ENCODE data around the gene DSC3. TPM values are rescaled to one million over a fixed set of nuclear protein-coding genes. Genes with fewer than 3 reads are reported as not detected.
"Not testable (repeated sequence)": the region's sequence is repeated elsewhere in the genome, so short reads cannot be mapped to it uniquely, and the experiment has no call there.

DSC3 gene
- total RNA-seq, 2 experiments from 2014 or later: not detected

- intact Hi-C loops (cut with micrococcal nuclease): not testable (repeated sequence)
Observed at GRCh38 chr18:31037686-31038085, 4.9 kb downstream of the DSC3 start.

GRCh38 chr18:31034541-31034940 lies 8.0 kb downstream of the DSC3 start:
- no peak for DNase-seq
- POLR2A ChIA-PET: no interaction called here
- CTCF ChIA-PET: interaction anchor here (0.6 kb wide), 1 partner anchor 76 kb away, joined by 4 read pairs; no protein-coding TSS in a partner anchor
- intact Hi-C loops (cut with micrococcal nuclease): no loop called here
- Mint-ChIP-seq H3K27ac (no peak overlapping the region), H3K36me3 (no peaks in the 10 kb centered on the region), H3K4me1 (ENCODE audit: low read depth) (no peaks in the 10 kb centered on the region), H3K9me3 (no peaks in the 10 kb centered on the region), H3K4me3 (no peak overlapping the region), H3K27me3 (peaks cover 3% of the 10 kb centered on the region)

More at GRCh38 chr18:31037686-31038085, 4.9 kb downstream of the DSC3 start:
- CTCF ChIA-PET; POLR2A ChIA-PET; H3K36me3 Mint-ChIP-seq; H3K9me3 Mint-ChIP-seq; H3K27ac Mint-ChIP-seq; DNase-seq; H3K4me3 Mint-ChIP-seq; H3K4me1 Mint-ChIP-seq (ENCODE audit: low read depth): not testable (repeated sequence)
- peaks cover 21% of the 10 kb centered on the region for H3K27me3 Mint-ChIP-seq

- H3K36me3 Mint-ChIP-seq: no peaks in the 10 kb centered on the region
- no peak for DNase-seq
- H3K9me3 Mint-ChIP-seq: no peaks in the 10 kb centered on the region
- no peaks in the 10 kb centered on the region for H3K27me3 Mint-ChIP-seq
- intact Hi-C loops (cut with micrococcal nuclease): no loop called here
- H3K27ac Mint-ChIP-seq: no peak overlapping the region
- ChIA-PET CTCF (no interaction called here), POLR2A (no interaction called here)
- H3K4me1 Mint-ChIP-seq (ENCODE audit: low read depth): no peaks in the 10 kb centered on the region
- no peak overlapping the region for H3K4me3 Mint-ChIP-seq
Observed at GRCh38 chr18:31030574-31031278, 11.8 kb downstream of the DSC3 start.

GRCh38 chr18:31015715-31016434 lies 26.7 kb downstream of the DSC3 start:
- Mint-ChIP-seq H3K27ac (no peak overlapping the region), H3K36me3 (no peaks in the 10 kb centered on the region), H3K27me3 (no peaks in the 10 kb centered on the region), H3K4me3 (no peak overlapping the region), H3K4me1 (ENCODE audit: low read depth) (no peaks in the 10 kb centered on the region), H3K9me3 (peaks cover 10% of the 10 kb centered on the region)
- intact Hi-C loops (cut with micrococcal nuclease): no loop called here
- CTCF ChIA-PET: no interaction called here
- DNase-seq: no peak
- POLR2A ChIA-PET: no interaction called here

GRCh38 chr18:31011455-31011854 lies 31.1 kb downstream of the DSC3 start:
- H3K4me1 Mint-ChIP-seq (ENCODE audit: low read depth); H3K27me3 Mint-ChIP-seq; H3K4me3 Mint-ChIP-seq; H3K36me3 Mint-ChIP-seq; H3K27ac Mint-ChIP-seq; POLR2A ChIA-PET; DNase-seq; CTCF ChIA-PET; intact Hi-C loops (cut with micrococcal nuclease); H3K9me3 Mint-ChIP-seq: not testable (repeated sequence)

- ChIA-PET POLR2A (no interaction called here), CTCF (no interaction called here)
- Mint-ChIP-seq H3K27me3 (no peaks in the 10 kb centered on the region), H3K36me3 (no peaks in the 10 kb centered on the region), H3K4me1 (ENCODE audit: low read depth) (no peaks in the 10 kb centered on the region), H3K9me3 (peaks cover 3% of the 10 kb centered on the region), H3K4me3 (no peak overlapping the region), H3K27ac (no peak overlapping the region)
- DNase-seq: no peak
- intact Hi-C loops (cut with micrococcal nuclease): no loop called here
Observed at GRCh38 chr18:31010601-31011000, 31.9 kb downstream of the DSC3 start.

GRCh38 chr18:30999887-31000628 lies 42.5 kb downstream of the DSC3 start:
- ChIA-PET CTCF (interaction anchor here (1.0 to 1.1 kb wide), 2 partner anchors 15 to 121 kb away, joined by 3 read pairs; no protein-coding TSS in a partner anchor), POLR2A (no interaction called here)
- no peaks in the 10 kb centered on the region for H3K4me1 Mint-ChIP-seq (ENCODE audit: low read depth)
- no peaks in the 10 kb centered on the region for H3K9me3 Mint-ChIP-seq
- H3K36me3 Mint-ChIP-seq: no peaks in the 10 kb centered on the region
- intact Hi-C loops (cut with micrococcal nuclease): no loop called here
- no peak overlapping the region for H3K4me3 Mint-ChIP-seq
- H3K27me3 Mint-ChIP-seq: no peaks in the 10 kb centered on the region
- no peak for DNase-seq
- no peak overlapping the region for H3K27ac Mint-ChIP-seq

- no peak for DNase-seq
- ChIA-PET CTCF (no interaction called here), POLR2A (no interaction called here)
- H3K36me3 Mint-ChIP-seq: no peaks in the 10 kb centered on the region
- no peak overlapping the region for H3K27ac Mint-ChIP-seq
- intact Hi-C loops (cut with micrococcal nuclease): no loop called here
- no peaks in the 10 kb centered on the region for H3K27me3 Mint-ChIP-seq
- no peaks in the 10 kb centered on the region for H3K9me3 Mint-ChIP-seq
- H3K4me3 Mint-ChIP-seq: no peak overlapping the region
- H3K4me1 Mint-ChIP-seq (ENCODE audit: low read depth): no peaks in the 10 kb centered on the region
Observed at GRCh38 chr18:30999186-30999585, 43.4 kb downstream of the DSC3 start.

GRCh38 chr18:30997223-30997622 lies 45.3 kb downstream of the DSC3 start:
- no peak overlapping the region for H3K4me3 Mint-ChIP-seq
- intact Hi-C loops (cut with micrococcal nuclease): no loop called here
- no peaks in the 10 kb centered on the region for H3K4me1 Mint-ChIP-seq (ENCODE audit: low read depth)
- no peaks in the 10 kb centered on the region for H3K9me3 Mint-ChIP-seq
- H3K27ac Mint-ChIP-seq: no peak overlapping the region
- H3K27me3 Mint-ChIP-seq: no peaks in the 10 kb centered on the region
- ChIA-PET POLR2A (no interaction called here), CTCF (no interaction called here)
- H3K36me3 Mint-ChIP-seq: no peaks in the 10 kb centered on the region
- DNase-seq: no peak

- intact Hi-C loops (cut with micrococcal nuclease): no loop called here
- H3K36me3 Mint-ChIP-seq: no peaks in the 10 kb centered on the region
- no peak overlapping the region for H3K4me3 Mint-ChIP-seq
- no peak overlapping the region for H3K27ac Mint-ChIP-seq
- no peaks in the 10 kb centered on the region for H3K9me3 Mint-ChIP-seq
- H3K27me3 Mint-ChIP-seq: no peaks in the 10 kb centered on the region
- H3K4me1 Mint-ChIP-seq (ENCODE audit: low read depth): no peaks in the 10 kb centered on the region
- ChIA-PET CTCF (interaction anchor here (0.7 kb wide), 1 partner anchor 313 kb away, joined by 3 read pairs; no protein-coding TSS in a partner anchor), POLR2A (no interaction called here)
- no peak for DNase-seq
Observed at GRCh38 chr18:30992231-30992630, 50.3 kb downstream of the DSC3 start.

- Mint-ChIP-seq H3K27ac (no peak overlapping the region), H3K36me3 (no peaks in the 10 kb centered on the region), H3K27me3 (no peaks in the 10 kb centered on the region), H3K4me3 (no peak overlapping the region), H3K4me1 (ENCODE audit: low read depth) (no peaks in the 10 kb centered on the region), H3K9me3 (no peaks in the 10 kb centered on the region)
- ChIA-PET POLR2A (no interaction called here), CTCF (interaction anchor here (0.7 kb wide), 1 partner anchor 312 kb away, joined by 3 read pairs; no protein-coding TSS in a partner anchor)
- DNase-seq: no peak
- intact Hi-C loops (cut with micrococcal nuclease): no loop called here
Observed at GRCh38 chr18:30991397-30991796, 51.1 kb downstream of the DSC3 start.

- POLR2A ChIA-PET: no interaction called here
- intact Hi-C loops (cut with micrococcal nuclease): no loop called here
- no peak for DNase-seq
- Mint-ChIP-seq H3K4me1 (ENCODE audit: low read depth) (no peaks in the 10 kb centered on the region), H3K27ac (no peak overlapping the region), H3K9me3 (peaks cover 5% of the 10 kb centered on the region), H3K4me3 (no peak overlapping the region), H3K27me3 (no peaks in the 10 kb centered on the region), H3K36me3 (no peaks in the 10 kb centered on the region)
- CTCF ChIA-PET: no interaction called here
Observed at GRCh38 chr18:30989141-30989540, 53.4 kb downstream of the DSC3 start.

All from activated CD4-positive, alpha-beta memory T cell treated with anti-CD3 and anti-CD28 coated beads for 36 hours (primary cell).